HepG2 (cell line): ENCODE data around the gene TLR5. TPM values are rescaled to one million over a fixed set of nuclear protein-coding genes. Genes with fewer than 3 reads are reported as not detected.

ENCODE experiments used
- ADNP ChIP-seq: sonication (generic); formaldehyde crosslinking; IDR thresholded peaks from 2 replicates; pipeline ENCODE4 v1.4.0; 2020; ENCODE audit warnings: missing genetic modification reagents
- ATF7-NPFF ChIP-seq: sonication (generic); formaldehyde crosslinking; IDR thresholded peaks from 2 replicates; pipeline ENCODE4 v1.8.1; 2023; ENCODE audit warnings: mild to moderate bottlenecking, low read depth, missing genetic modification reagents, moderate library complexity
- ATM ChIP-seq: fragments of 450-650 bp; IDR thresholded peaks from 2 replicates; pipeline ENCODE4 v1.7.1; 2017; ENCODE audit warnings: mild to moderate bottlenecking, borderline replicate concordance
- BORCS8-MEF2B ChIP-seq: sonication (generic); formaldehyde crosslinking; IDR thresholded peaks from 2 replicates; pipeline ENCODE4 v1.8.0; 2022; ENCODE audit warnings: mild to moderate bottlenecking, missing genetic modification reagents
- HIVEP1 ChIP-seq: sonication (generic); formaldehyde crosslinking; IDR thresholded peaks from 2 replicates; pipeline ENCODE4 v1.4.0; 2020; ENCODE audit warnings: mild to moderate bottlenecking, missing genetic modification reagents
- HNRNPUL1 ChIP-seq: fragments of 200-400 bp; formaldehyde crosslinking; IDR thresholded peaks from 2 replicates; pipeline ENCODE4 v1.6.1; 2017; ENCODE audit warnings: low read depth, mild to moderate bottlenecking, low read length, moderate library complexity
- LBX2 ChIP-seq: sonication (generic); formaldehyde crosslinking; IDR thresholded peaks from 2 replicates; pipeline ENCODE4 v1.5.0; 2020; ENCODE audit warnings: missing genetic modification reagents, mild to moderate bottlenecking, borderline replicate concordance
- NONO ChIP-seq, 2 experiments: fragments of 450-650 bp in 1 of 2; sonication (generic) in 1 of 2; formaldehyde crosslinking in 1 of 2; IDR thresholded peaks in 1 of 2; conservative IDR thresholded peaks in 1 of 2; 2 replicates each; pipeline versions ENCODE4 v1.6.1 to v1.8.0; 2017 to 2022; ENCODE audit warnings: mild to moderate bottlenecking in 1 of 2, missing genetic modification reagents in 1 of 2, moderate library complexity in 1 of 2
- PRPF4 ChIP-seq: fragments of 200-400 bp; formaldehyde crosslinking; IDR thresholded peaks from 2 replicates; pipeline ENCODE4 v1.6.1; 2016; ENCODE audit warnings: low read length, low read depth; ENCODE audit not compliant: poor library complexity, severe bottlenecking
- RBM39 ChIP-seq: fragments of 200-400 bp; formaldehyde crosslinking; IDR thresholded peaks from one replicate; pipeline ENCODE4 v1.6.1; 2018; ENCODE audit warnings: antibody characterized with exemption, mild to moderate bottlenecking, low read depth, low read length; ENCODE audit not compliant: poor library complexity, severe bottlenecking
- SAFB2 ChIP-seq: sonication (generic); formaldehyde crosslinking; IDR thresholded peaks from 2 replicates; pipeline ENCODE4 v1.5.1; 2020; ENCODE audit warnings: missing genetic modification reagents, low read depth, mild to moderate bottlenecking, borderline replicate concordance
- SMYD3 ChIP-seq: sonication (generic); formaldehyde crosslinking; IDR thresholded peaks from 2 replicates; pipeline ENCODE4 v1.8.1; 2023; ENCODE audit warnings: mild to moderate bottlenecking, missing genetic modification reagents
- TFDP1 ChIP-seq: IDR thresholded peaks from 2 replicates; pipeline ENCODE4 v1.6.1; 2016; ENCODE audit warnings: missing compliant biosample characterization, missing genetic modification reagents, borderline replicate concordance
- TOPORS ChIP-seq: sonication (generic); formaldehyde crosslinking; IDR thresholded peaks from 2 replicates; pipeline ENCODE4 v1.8.0; 2023; ENCODE audit warnings: mild to moderate bottlenecking, missing genetic modification reagents
- ZNF124 ChIP-seq: sonication (generic); formaldehyde crosslinking; IDR thresholded peaks from 2 replicates; pipeline ENCODE4 v1.4.0; 2020; ENCODE audit warnings: missing genetic modification reagents
- ZNF224 ChIP-seq: sonication (generic); formaldehyde crosslinking; IDR thresholded peaks from 2 replicates; pipeline ENCODE4 v1.5.0; 2020; ENCODE audit warnings: mild to moderate bottlenecking, missing genetic modification reagents
- ZNF343 ChIP-seq: sonication (generic); formaldehyde crosslinking; IDR thresholded peaks from 2 replicates; pipeline ENCODE4 v1.4.0; 2020; ENCODE audit warnings: mild to moderate bottlenecking, missing genetic modification reagents
- ZNF589 ChIP-seq: sonication (generic); formaldehyde crosslinking; conservative IDR thresholded peaks from 2 replicates; pipeline ENCODE4 v1.8.0; 2022; ENCODE audit warnings: mild to moderate bottlenecking, moderate library complexity, missing genetic modification reagents
- ZNF598 ChIP-seq: sonication (generic); formaldehyde crosslinking; IDR thresholded peaks from 2 replicates; pipeline ENCODE4 v1.5.1; 2020; ENCODE audit warnings: mild to moderate bottlenecking, missing genetic modification reagents, borderline replicate concordance
- ZNF7 ChIP-seq: IDR thresholded peaks from 2 replicates; pipeline ENCODE4 v1.6.1; 2016; ENCODE audit warnings: missing biosample characterization, missing genetic modification reagents
- polyA plus RNA-seq, 8 experiments: library from polyadenylated mRNA; depleted of rRNA in 3 of 8; stranded (reverse) in 7 of 8; unstranded in 1 of 8; fragments of >200 nt; fragmentation: Illumina TruSeq in 4 of 8; extraction: Trizol in 4 of 8; gene quantifications; 2 replicates each; pipeline versions ENCODE4 v1.2.1 to v1.2.3, GENCODE V29; 2011 to 2016; ENCODE audit warnings: low read depth in 4 of 8, missing spikeins in 1 of 8, mixed read lengths in 1 of 8; ENCODE audit not compliant: insufficient read depth in 1 of 8
- total RNA-seq, 5 experiments: library from RNA; depleted of rRNA; stranded (reverse); fragments of >200 nt; fragmentation: Illumina TruSeq; extraction: Trizol; gene quantifications; 2 replicates each; pipeline ENCODE4 v1.2.3, GENCODE V29; 2016; ENCODE audit warnings: low read depth in 1 of 5
- TF ChIP-seq, protein P1 (sequence below): sonication (generic); formaldehyde crosslinking; IDR thresholded peaks from 2 replicates; pipeline ENCODE4 v1.4.0; 2020; ENCODE audit warnings: missing genetic modification reagents, borderline replicate concordance
- TF ChIP-seq, protein P2 (sequence below): sonication (generic); formaldehyde crosslinking; IDR thresholded peaks from 2 replicates; pipeline ENCODE4 v1.8.1; 2023; ENCODE audit warnings: mild to moderate bottlenecking, missing genetic modification reagents
- TF ChIP-seq, protein P3 (sequence below): sonication (generic); formaldehyde crosslinking; IDR thresholded peaks from 2 replicates; pipeline ENCODE4 v1.4.0; 2020; ENCODE audit warnings: missing genetic modification reagents

TLR5 gene
- total and polyA plus RNA-seq, 2 of the 13 experiments (the other 11 are each of a cell fraction or from before 2014, with no cell fraction given): not detected

- no peak for TF ChIP-seq TFDP1 (CRISPR knock-in tag)
- TF ChIP-seq LBX2: no peak
- TF ChIP-seq, protein P1, sequence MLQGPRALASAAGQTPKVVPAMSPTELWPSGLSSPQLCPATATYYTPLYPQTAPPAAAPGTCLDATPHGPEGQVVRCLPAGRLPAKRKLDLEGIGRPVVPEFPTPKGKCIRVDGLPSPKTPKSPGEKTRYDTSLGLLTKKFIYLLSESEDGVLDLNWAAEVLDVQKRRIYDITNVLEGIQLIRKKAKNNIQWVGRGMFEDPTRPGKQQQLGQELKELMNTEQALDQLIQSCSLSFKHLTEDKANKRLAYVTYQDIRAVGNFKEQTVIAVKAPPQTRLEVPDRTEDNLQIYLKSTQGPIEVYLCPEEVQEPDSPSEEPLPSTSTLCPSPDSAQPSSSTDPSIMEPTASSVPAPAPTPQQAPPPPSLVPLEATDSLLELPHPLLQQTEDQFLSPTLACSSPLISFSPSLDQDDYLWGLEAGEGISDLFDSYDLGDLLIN (CRISPR knock-in tag): no peak
- no peak for TF ChIP-seq ZNF7
- no peak for TF ChIP-seq HIVEP1 (CRISPR knock-in tag)
- no peak for TF ChIP-seq ATF7-NPFF (CRISPR knock-in tag)
- TF ChIP-seq SMYD3 (CRISPR knock-in tag): no peak
- TF ChIP-seq SAFB2: no peak
- TF ChIP-seq, protein P2, sequence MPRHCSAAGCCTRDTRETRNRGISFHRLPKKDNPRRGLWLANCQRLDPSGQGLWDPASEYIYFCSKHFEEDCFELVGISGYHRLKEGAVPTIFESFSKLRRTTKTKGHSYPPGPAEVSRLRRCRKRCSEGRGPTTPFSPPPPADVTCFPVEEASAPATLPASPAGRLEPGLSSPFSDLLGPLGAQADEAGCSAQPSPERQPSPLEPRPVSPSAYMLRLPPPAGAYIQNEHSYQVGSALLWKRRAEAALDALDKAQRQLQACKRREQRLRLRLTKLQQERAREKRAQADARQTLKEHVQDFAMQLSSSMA (CRISPR knock-in tag): no peak
- TF ChIP-seq BORCS8-MEF2B (CRISPR knock-in tag): no peak
- TF ChIP-seq ATM: no peak
- TF ChIP-seq ZNF124 (CRISPR knock-in tag): no peak
- no peak for TF ChIP-seq ZNF343 (CRISPR knock-in tag)
- TF ChIP-seq ZNF589 (CRISPR knock-in tag): no peak
- TF ChIP-seq, protein P3, sequence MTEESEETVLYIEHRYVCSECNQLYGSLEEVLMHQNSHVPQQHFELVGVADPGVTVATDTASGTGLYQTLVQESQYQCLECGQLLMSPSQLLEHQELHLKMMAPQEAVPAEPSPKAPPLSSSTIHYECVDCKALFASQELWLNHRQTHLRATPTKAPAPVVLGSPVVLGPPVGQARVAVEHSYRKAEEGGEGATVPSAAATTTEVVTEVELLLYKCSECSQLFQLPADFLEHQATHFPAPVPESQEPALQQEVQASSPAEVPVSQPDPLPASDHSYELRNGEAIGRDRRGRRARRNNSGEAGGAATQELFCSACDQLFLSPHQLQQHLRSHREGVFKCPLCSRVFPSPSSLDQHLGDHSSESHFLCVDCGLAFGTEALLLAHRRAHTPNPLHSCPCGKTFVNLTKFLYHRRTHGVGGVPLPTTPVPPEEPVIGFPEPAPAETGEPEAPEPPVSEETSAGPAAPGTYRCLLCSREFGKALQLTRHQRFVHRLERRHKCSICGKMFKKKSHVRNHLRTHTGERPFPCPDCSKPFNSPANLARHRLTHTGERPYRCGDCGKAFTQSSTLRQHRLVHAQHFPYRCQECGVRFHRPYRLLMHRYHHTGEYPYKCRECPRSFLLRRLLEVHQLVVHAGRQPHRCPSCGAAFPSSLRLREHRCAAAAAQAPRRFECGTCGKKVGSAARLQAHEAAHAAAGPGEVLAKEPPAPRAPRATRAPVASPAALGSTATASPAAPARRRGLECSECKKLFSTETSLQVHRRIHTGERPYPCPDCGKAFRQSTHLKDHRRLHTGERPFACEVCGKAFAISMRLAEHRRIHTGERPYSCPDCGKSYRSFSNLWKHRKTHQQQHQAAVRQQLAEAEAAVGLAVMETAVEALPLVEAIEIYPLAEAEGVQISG (CRISPR knock-in tag): no peak
- TF ChIP-seq TOPORS (CRISPR knock-in tag): no peak
- TF ChIP-seq RBM39: no peak
- no peak for TF ChIP-seq HNRNPUL1
- no peak for TF ChIP-seq ADNP (CRISPR knock-in tag)
- no peak for TF ChIP-seq ZNF224 (CRISPR knock-in tag)
- TF ChIP-seq PRPF4: no peak
- TF ChIP-seq NONO (IDR thresholded peaks at IDR 0.05): no peak
- no peak for TF ChIP-seq NONO (CRISPR knock-in tag; conservative IDR thresholded peaks at IDR 0.05)
- TF ChIP-seq ZNF598: no peak
These were observed 33.4 kb downstream of the TLR5 start (continued) for GRCh38 chr1:223109581-223110026.
